Uterus (tissue), 4 donors: ENCODE measurements around the gene WDFY2. TPM values are rescaled to one million over a fixed set of nuclear protein-coding genes. Genes with fewer than 3 reads are reported as not detected.

Experiments used
- DNase-seq, 2 donors: peaks; one replicate each; pipeline ENCODE4 v3.0.0-alpha.2; 2019 to 2020
- H3K27ac ChIP-seq, 2 donors: fragments of 200-600 bp; sonication (generic); 1 replicate in 1 of 2; 2 replicates in 1 of 2; pipeline ENCODE4 v1.5.1; 2016 to 2018
- H3K27me3 ChIP-seq, 2 donors: fragments of 200-600 bp; sonication (generic); one replicate each; pipeline ENCODE4 v1.5.1; 2018 to 2019; ENCODE audit warnings: control low read depth in 1 of 2
- H3K36me3 ChIP-seq, 2 donors: fragments of 200-600 bp; sonication (generic); one replicate each; pipeline ENCODE4 v1.5.1; 2019; ENCODE audit warnings: control low read depth in 1 of 2
- H3K4me1 ChIP-seq, 2 donors: fragments of 200-600 bp; sonication (generic); one replicate each; pipeline ENCODE4 v1.5.1; 2018 to 2019; ENCODE audit warnings: control low read depth in 1 of 2
- H3K4me3 ChIP-seq, 2 donors: fragments of 200-600 bp; sonication (generic); 1 replicate in 1 of 2; 2 replicates in 1 of 2; pipeline ENCODE4 v1.5.1; 2018 to 2019; ENCODE audit warnings: mild to moderate bottlenecking in 1 of 2
- H3K9me3 ChIP-seq, 2 donors: fragments of 200-600 bp; sonication (generic); one replicate each; pipeline ENCODE4 v1.5.1; 2019; ENCODE audit warnings: control low read depth in 1 of 2
- CTCF ChIP-seq, 4 experiments: fragments of 200-600 bp in 2 of 4; fragments of 450-650 bp in 2 of 4; sonication (generic) in 2 of 4; IDR thresholded peaks; one replicate each; pipeline ENCODE4 v1.5.1; 2016 to 2019; ENCODE audit warnings: antibody characterized with exemption in 4 of 4, mild to moderate bottlenecking in 2 of 4, moderate library complexity in 1 of 4
- POLR2A ChIP-seq, 2 donors: fragments of 450-650 bp; IDR thresholded peaks; one replicate each; pipeline ENCODE4 v1.6.1; 2016; ENCODE audit warnings: antibody characterized with exemption in 2 of 2, mild to moderate bottlenecking in 1 of 2, moderate library complexity in 1 of 2
- intact Hi-C: fragments of 100-400 bp; cut with DNase I; formaldehyde crosslinking; loops from one replicate; pipeline ENCODE4 v1.15.1; 2023; ENCODE audit warnings: low total_unique reads
- total RNA-seq, 4 donors: library from RNA; depleted of rRNA in 3 of 4; stranded (reverse); fragments of >200 nt in 3 of 4; gene quantifications; one replicate each; pipeline versions ENCODE4 v1.1.0 to v1.2.4, GENCODE V29; 2014 to 2023
- donor health status: DM: yes; HTN: yes; CAD: no.

Gene WDFY2
- total RNA-seq, 4 donors from 2014 or later = 7.9 to 21.0 (median 9.1) TPM

GRCh38 chr13:51740698-51741097, 156.4 kb downstream of the WDFY2 start:
- Histone ChIP-seq H3K4me1 (peaks cover 7 to 19% of the 10 kb centered on the region in 2 donors), H3K9me3 (no peaks in the 10 kb centered on the region), H3K27ac (peak overlapping the region; percentile 79 to 86), H3K4me3 (no peak overlapping the region), H3K27me3 (no peaks in the 10 kb centered on the region), H3K36me3 (no peaks in the 10 kb centered on the region)
- no peak for TF ChIP-seq CTCF (IDR thresholded peaks at IDR 0.05)
- TF ChIP-seq POLR2A (IDR thresholded peaks at IDR 0.05) = no peak
- peak; percentile 46 to 60 for DNase-seq
- intact Hi-C loops = no loop called here

- Histone ChIP-seq H3K4me1 (peaks cover 7 to 19% of the 10 kb centered on the region in 2 donors), H3K27ac (peak overlapping the region; percentile 79 to 86), H3K27me3 (no peaks in the 10 kb centered on the region), H3K36me3 (no peaks in the 10 kb centered on the region), H3K4me3 (no peak overlapping the region), H3K9me3 (no peaks in the 10 kb centered on the region)
- TF ChIP-seq POLR2A (IDR thresholded peaks at IDR 0.05) (no peak), CTCF (IDR thresholded peaks at IDR 0.05) (no peak)
- no peak for DNase-seq
- intact Hi-C loops = no loop called here
Observed at GRCh38 chr13:51742031-51742430, 157.8 kb downstream of the WDFY2 start.

- no peak for TF ChIP-seq CTCF (IDR thresholded peaks at IDR 0.05)
- TF ChIP-seq POLR2A (IDR thresholded peaks at IDR 0.05) = no peak
- no peaks in the 10 kb centered on the region for H3K9me3 ChIP-seq
- peak overlapping the region; percentile 79 to 86 for H3K27ac ChIP-seq
- H3K36me3 ChIP-seq = no peaks in the 10 kb centered on the region
- H3K4me3 ChIP-seq = no peak overlapping the region
- H3K4me1 ChIP-seq = peaks cover 7 to 19% of the 10 kb centered on the region in 2 donors
- no peak for DNase-seq
- intact Hi-C loops = no loop called here
- H3K27me3 ChIP-seq = no peaks in the 10 kb centered on the region
Observed at GRCh38 chr13:51742611-51743010, 158.3 kb downstream of the WDFY2 start.

GRCh38 chr13:51745243-51745642, 161.0 kb downstream of the WDFY2 start:
- no peak overlapping the region for H3K4me3 ChIP-seq
- TF ChIP-seq CTCF (IDR thresholded peaks at IDR 0.05) = no peak
- no peak for TF ChIP-seq POLR2A (IDR thresholded peaks at IDR 0.05)
- no peak for DNase-seq
- no peaks in the 10 kb centered on the region for H3K9me3 ChIP-seq
- H3K4me1 ChIP-seq = peaks cover 7 to 19% of the 10 kb centered on the region in 2 donors
- intact Hi-C loops = no loop called here
- no peak overlapping the region for H3K27ac ChIP-seq
- no peaks in the 10 kb centered on the region for H3K36me3 ChIP-seq
- H3K27me3 ChIP-seq = no peaks in the 10 kb centered on the region

GRCh38 chr13:51746802-51747201, 162.5 kb downstream of the WDFY2 start:
- no peaks in the 10 kb centered on the region for H3K27me3 ChIP-seq
- peaks cover 4 to 15% of the 10 kb centered on the region in 2 donors for H3K4me1 ChIP-seq
- H3K4me3 ChIP-seq = no peak overlapping the region
- intact Hi-C loops = no loop called here
- DNase-seq = no peak
- H3K9me3 ChIP-seq = no peaks in the 10 kb centered on the region
- TF ChIP-seq POLR2A (IDR thresholded peaks at IDR 0.05) = no peak
- no peak for TF ChIP-seq CTCF (IDR thresholded peaks at IDR 0.05)
- H3K27ac ChIP-seq = no peak overlapping the region
- no peaks in the 10 kb centered on the region for H3K36me3 ChIP-seq
